ENCODE data around the gene P2RY6. TPM values are rescaled to one million over a fixed set of nuclear protein-coding genes. Genes with fewer than 3 reads are reported as not detected.

Gene P2RY6
- total RNA-seq, 1 experiment from 2014 or later, result 0.15 TPM

GRCh38 chr11:73306069-73306841 lies 34.1 kb downstream of the P2RY6 start:
- 0 out of 6 replicates have a peak, but pooled peaks of 2 of the 3 experiments have one; percentile 5 to 19 for TF ChIP-seq CTCF (IDR thresholded peaks at IDR 0.05 in 2 of 3, conservative IDR thresholded peaks at IDR 0.05 in 1 of 3; ENCODE audit: borderline replicate concordance in 1 of 3, insufficient read depth in 1 of 3, low read depth in 2 of 3, low read length in 2 of 3)
- no peak for TF ChIP-seq MAX (IDR thresholded peaks at IDR 0.05)
- no peak for TF ChIP-seq EGR1 (IDR thresholded peaks at IDR 0.05; ENCODE audit: low read depth)
- no peaks in the 10 kb centered on the region for H3K36me3 ChIP-seq (ENCODE audit: control insufficient read depth in 1 of 2, insufficient read depth in 2 of 2, low read length in 2 of 2)
- ATAC-seq (no peak), DNase-seq (ENCODE audit: low read depth, low spot score) (no peak)
- H3K9ac ChIP-seq (ENCODE audit: low read length), result peak overlapping the region; percentile 52
- peaks cover 6% of the 10 kb centered on the region; the same call in 1 of the 2 replicates for H3K79me2 ChIP-seq (ENCODE audit: insufficient read depth, low read length)
- BruUV-seq (replicated peaks), result no TSS peak
- CTCF ChIA-PET, result interaction anchor here (0.9 to 5.6 kb wide), 12 partner anchors 8 to 320 kb away, joined by 3 to 77 read pairs (median 11); no protein-coding TSS in a partner anchor
- H3K4me1 ChIP-seq (ENCODE audit: control insufficient read depth in 1 of 2, insufficient read depth in 2 of 2, low read length in 2 of 2), result peaks cover 13 to 34% of the 10 kb centered on the region in 2 experiments
- H3K9me3 ChIP-seq (ENCODE audit: control insufficient read depth in 1 of 2, insufficient read depth in 1 of 2, low read depth in 1 of 2, low read length in 2 of 2), result no peaks in the 10 kb centered on the region
- H3K9me2 ChIP-seq (ENCODE audit: insufficient read depth), result no peaks in the 10 kb centered on the region
- RAD21 ChIA-PET (ENCODE audit: low non-redundant PET in 1 of 2, low total read pairs in 2 of 2, uncharacterized antibody in 2 of 2, unreplicated experiment in 2 of 2), result interaction anchor here (0.6 to 2.1 kb wide), 5 partner anchors 24 to 164 kb away, joined by 3 to 12 read pairs (median 5); partner anchors contain the start of gene FCHSD2 (in 1 of the 2)
- peak overlapping the region; percentile 100 for H3K4me2 ChIP-seq (ENCODE audit: low read length)
- no peaks in the 10 kb centered on the region for H4K20me1 ChIP-seq (ENCODE audit: insufficient read depth)
- H3K27ac ChIP-seq (ENCODE audit: low read depth, low read length), result peak overlapping the region; percentile 49
- POLR2A ChIA-PET, result interaction anchor here (1.0 kb wide), 1 partner anchor 9 kb away, joined by 4 read pairs; no protein-coding TSS in a partner anchor
- no peak overlapping the region for H3K4me3 ChIP-seq (replicated peaks in 1 of 2; ENCODE audit: low read depth in 1 of 2, low read length in 2 of 2)
- H2AFZ ChIP-seq (ENCODE audit: low read depth, low read length, poor library complexity, severe bottlenecking), result no peak overlapping the region
- H3K27me3 ChIP-seq (ENCODE audit: insufficient read depth, low read length), result no peaks in the 10 kb centered on the region
- intact Hi-C loops (cut with micrococcal nuclease), result loop anchor here (2.0 to 5.0 kb wide), 2 partner anchors 71 to 355 kb away; partner anchors contain the start of gene RELT

Data from HCT116 (cell line).